H9 (cell line): ENCODE measurements around the gene GALNT10. TPM values are rescaled to one million over a fixed set of nuclear protein-coding genes. Genes with fewer than 3 reads are reported as not detected.

Experiments used
- DNase-seq: peaks from one replicate; pipeline ENCODE4 v3.0.0-alpha.2; 2017
- H2AFZ ChIP-seq: one replicate; pipeline ENCODE4 v1.6.1; 2013; ENCODE audit warnings: mild to moderate bottlenecking, low read length, control low read depth, moderate library complexity
- H2AK5ac ChIP-seq: 2 replicates; pipeline ENCODE4 v1.6.1; 2013; ENCODE audit warnings: low read length, control low read depth, mixed read lengths; ENCODE audit not compliant: insufficient read length
- H2BK120ac ChIP-seq: one replicate; pipeline ENCODE4 v1.6.1; 2013; ENCODE audit warnings: low read depth, mild to moderate bottlenecking, low read length, control low read depth, inconsistent platforms; ENCODE audit not compliant: poor library complexity, severe bottlenecking
- H2BK12ac ChIP-seq: 2 replicates; pipeline ENCODE4 v1.6.1; 2013; ENCODE audit warnings: low read length, control low read depth, mixed read lengths, low read depth; ENCODE audit not compliant: insufficient read length
- H2BK15ac ChIP-seq: 2 replicates; pipeline ENCODE4 v1.6.1; 2013; ENCODE audit warnings: low read depth, low read length, control low read depth
- H2BK20ac ChIP-seq: one replicate; pipeline ENCODE4 v1.6.1; 2013; ENCODE audit warnings: low read depth, mild to moderate bottlenecking, low read length, control low read depth, inconsistent platforms; ENCODE audit not compliant: poor library complexity, severe bottlenecking
- H2BK5ac ChIP-seq: 2 replicates; pipeline ENCODE4 v1.6.1; 2013; ENCODE audit warnings: low read length, control low read depth, mixed read lengths; ENCODE audit not compliant: insufficient read length
- H3K14ac ChIP-seq: 2 replicates; pipeline ENCODE4 v1.6.1; 2013; ENCODE audit warnings: low read length, control low read depth; ENCODE audit not compliant: insufficient read depth
- H3K18ac ChIP-seq: 2 replicates; pipeline ENCODE4 v1.6.1; 2013; ENCODE audit warnings: low read depth, mild to moderate bottlenecking, mixed read lengths, low read length, control low read depth; ENCODE audit not compliant: insufficient read length
- H3K23ac ChIP-seq: 2 replicates; pipeline ENCODE4 v1.6.1; 2013; ENCODE audit warnings: low read length, control low read depth, mixed read lengths, low read depth; ENCODE audit not compliant: insufficient read length
- H3K23me2 ChIP-seq: 2 replicates; pipeline ENCODE4 v1.6.1; 2013; ENCODE audit warnings: low read depth, mild to moderate bottlenecking, mixed read lengths, low read length, control low read depth; ENCODE audit not compliant: insufficient read length, poor library complexity, severe bottlenecking
- H3K27ac ChIP-seq: 2 replicates; pipeline ENCODE4 v1.5.1; 2013; ENCODE audit warnings: low read length, control low read depth, mixed read lengths, low read depth; ENCODE audit not compliant: insufficient read length
- H3K27me3 ChIP-seq: 2 replicates; pipeline ENCODE4 v1.6.1; 2013; ENCODE audit warnings: low read length, control low read depth, inconsistent platforms; ENCODE audit not compliant: insufficient read depth
- H3K4ac ChIP-seq: 2 replicates; pipeline ENCODE4 v1.6.1; 2013; ENCODE audit warnings: low read depth, mild to moderate bottlenecking, control low read depth, inconsistent platforms, low read length, moderate library complexity
- H3K4me1 ChIP-seq: 2 replicates; pipeline ENCODE4 v1.6.1; 2013; ENCODE audit warnings: low read length, control low read depth, inconsistent platforms; ENCODE audit not compliant: insufficient read depth
- H3K4me2 ChIP-seq: 2 replicates; pipeline ENCODE4 v1.6.1; 2013; ENCODE audit warnings: low read length, control low read depth, mixed read lengths; ENCODE audit not compliant: insufficient read length, insufficient read depth
- H3K56ac ChIP-seq: 2 replicates; pipeline ENCODE4 v1.6.1; 2013; ENCODE audit warnings: low read depth, mild to moderate bottlenecking, mixed read lengths, low read length, control low read depth; ENCODE audit not compliant: insufficient read length
- H3K79me1 ChIP-seq: 2 replicates; pipeline ENCODE4 v1.6.1; 2013; ENCODE audit warnings: low read depth, mild to moderate bottlenecking, moderate library complexity, low read length, control low read depth, inconsistent platforms; ENCODE audit not compliant: insufficient read depth, poor library complexity, severe bottlenecking
- H3K79me2 ChIP-seq: 2 replicates; pipeline ENCODE4 v1.6.1; 2013; ENCODE audit warnings: low read length, control low read depth, inconsistent platforms; ENCODE audit not compliant: insufficient read depth
- H3K9ac ChIP-seq: 2 replicates; pipeline ENCODE4 v1.6.1; 2013; ENCODE audit warnings: low read length, control low read depth, mixed read lengths; ENCODE audit not compliant: insufficient read length; ENCODE audit errors: extremely low read depth
- H3K9me3 ChIP-seq: one replicate; pipeline ENCODE4 v1.6.1; 2013; ENCODE audit warnings: low read depth, low read length, inconsistent platforms; ENCODE audit not compliant: control insufficient read depth
- H3T11ph ChIP-seq: one replicate; pipeline ENCODE4 v1.6.1; 2013; ENCODE audit warnings: mild to moderate bottlenecking, low read length, control low read depth, inconsistent platforms
- H4K20me1 ChIP-seq: one replicate; pipeline ENCODE4 v1.6.1; 2013; ENCODE audit not compliant: control insufficient read depth, insufficient read length, insufficient read depth
- H4K5ac ChIP-seq: 2 replicates; pipeline ENCODE4 v1.6.1; 2013; ENCODE audit warnings: low read depth, mild to moderate bottlenecking, mixed read lengths, low read length, control low read depth; ENCODE audit not compliant: insufficient read length
- H4K8ac ChIP-seq: replicated peaks from 2 replicates; pipeline ENCODE4 v1.6.1; 2013; ENCODE audit warnings: low read length, control low read depth, mixed read lengths, low read depth; ENCODE audit not compliant: insufficient read length
- H4K91ac ChIP-seq: 2 replicates; pipeline ENCODE4 v1.6.1; 2013; ENCODE audit warnings: low read depth, mild to moderate bottlenecking, moderate library complexity, mixed read lengths, low read length, control low read depth; ENCODE audit not compliant: insufficient read length
- H3K27ac Mint-ChIP-seq, 3 experiments: 2 replicates in 2 of 3; 3 replicates in 1 of 3; pipeline ENCODE4 v1.8.0; 2020 to 2021; ENCODE audit warnings: mixed read lengths in 3 of 3, mild to moderate bottlenecking in 1 of 3, moderate library complexity in 1 of 3
- H3K27me3 Mint-ChIP-seq: 2 replicates; pipeline ENCODE4 v1.8.0; 2021; ENCODE audit warnings: low read depth, mild to moderate bottlenecking, moderate library complexity, mixed read lengths
- H3K36me3 Mint-ChIP-seq, 3 experiments: 2 replicates in 2 of 3; 3 replicates in 1 of 3; pipeline ENCODE4 v1.8.0; 2020 to 2021; ENCODE audit warnings: low read depth in 3 of 3, mixed read lengths in 3 of 3; ENCODE audit not compliant: insufficient read depth in 1 of 3
- H3K4me1 Mint-ChIP-seq, 2 experiments: 2 replicates each; pipeline ENCODE4 v1.8.0; 2020; ENCODE audit warnings: mixed read lengths in 2 of 2
- H3K4me3 Mint-ChIP-seq, 2 experiments: 2 replicates in 1 of 2; 3 replicates in 1 of 2; pipeline ENCODE4 v1.8.0; 2020 to 2021; ENCODE audit warnings: mild to moderate bottlenecking in 2 of 2, mixed read lengths in 2 of 2, moderate library complexity in 1 of 2
- H3K9me3 Mint-ChIP-seq, 2 experiments: 2 replicates in 1 of 2; 3 replicates in 1 of 2; pipeline ENCODE4 v1.8.0; 2020; ENCODE audit warnings: mild to moderate bottlenecking in 2 of 2, mixed read lengths in 2 of 2, moderate library complexity in 1 of 2
- CTCF ChIP-seq: fragments of 200-600 bp; sonication (generic); conservative IDR thresholded peaks from 3 replicates; pipeline ENCODE4 v1.8.0; 2021; ENCODE audit warnings: antibody characterized with exemption, mild to moderate bottlenecking
- WGBS: extraction: QIAGEN DNeasy Blood & Tissue Kit; methylation state at CpG from one replicate; pipeline ENCODE4 v1.1.7; 2013; ENCODE audit warnings: missing lambda C conversion rate, low lambda C conversion rate, mixed read lengths; ENCODE audit not compliant: insufficient read length; ENCODE audit errors: extremely low coverage; 5-methylcytosine and 5-hydroxymethylcytosine counted together
- total RNA-seq: library from RNA; stranded (reverse); gene quantifications from 2 replicates; pipeline ENCODE4 v1.2.1, GENCODE V29; 2021

GALNT10 gene
- total RNA-seq, 1 experiment from 2014 or later: 15.4 TPM

GRCh38 chr5:154242442-154242841 lies 51.9 kb downstream of the GALNT10 start:
- Histone ChIP-seq H2AFZ (no peak overlapping the region), H3K79me2 (no peaks in the 10 kb centered on the region), H4K5ac (no peak overlapping the region), H4K8ac (no peak overlapping the region), H3K23me2 (no peaks in the 10 kb centered on the region), H3K27me3 (no peaks in the 10 kb centered on the region), H2BK120ac (no peak overlapping the region), H3K18ac (no peak overlapping the region), H2BK15ac (no peak overlapping the region), H4K20me1 (no peaks in the 10 kb centered on the region), H3K14ac (no peak overlapping the region), H2BK20ac (no peak overlapping the region), H3K4me2 (no peak overlapping the region), H3T11ph (no peak overlapping the region), H2BK5ac (no peak overlapping the region), H3K56ac (no peak overlapping the region), H3K79me1 (no peaks in the 10 kb centered on the region), H3K23ac (no peak overlapping the region), H3K9me3 (no peaks in the 10 kb centered on the region), H2BK12ac (no peak overlapping the region), H4K91ac (no peak overlapping the region), H2AK5ac (no peak overlapping the region), H3K4ac (no peak overlapping the region), H3K9ac (no peak overlapping the region), H3K4me1 (peaks cover 3% of the 10 kb centered on the region; the same call in 1 of the 2 replicates), H3K27ac (no peak overlapping the region)
- DNase-seq: no peak
- no peak for TF ChIP-seq CTCF
- Mint-ChIP-seq H3K27ac (peak overlapping the region in 1 of 3 experiments; percentile 2; a peak in 2 of 7 replicates), H3K36me3 (no peaks in the 10 kb centered on the region; a peak in 1 of 7 replicates), H3K4me3 (no peak overlapping the region), H3K4me1 (peaks cover 38 to 42% of the 10 kb centered on the region in 2 experiments), H3K9me3 (no peaks in the 10 kb centered on the region; a peak in 1 of 5 replicates), H3K27me3 (no peaks in the 10 kb centered on the region; the same call in none of the 2 replicates)
- no CpG with 5 or more reads among the region's 1 CpG for WGBS
